Fibroblast of upper back skin (primary cell): Measurements from ENCODE around the gene LYPD6.
"Not testable (repeated sequence)": the region's sequence is repeated elsewhere in the genome, so short reads cannot be mapped to it uniquely, and the experiment has no call there.

Source experiments
- DNase-seq: peaks from one replicate; pipeline ENCODE4 v3.0.0-alpha.2; 2013

Gene LYPD6

GRCh38 chr2:149458502-149458901 lies 128.1 kb downstream of the LYPD6 start:
- DNase-seq = no peak

- no peak for DNase-seq
These were observed 133.1 kb downstream of the LYPD6 start for GRCh38 chr2:149463328-149464002.

DNA sequence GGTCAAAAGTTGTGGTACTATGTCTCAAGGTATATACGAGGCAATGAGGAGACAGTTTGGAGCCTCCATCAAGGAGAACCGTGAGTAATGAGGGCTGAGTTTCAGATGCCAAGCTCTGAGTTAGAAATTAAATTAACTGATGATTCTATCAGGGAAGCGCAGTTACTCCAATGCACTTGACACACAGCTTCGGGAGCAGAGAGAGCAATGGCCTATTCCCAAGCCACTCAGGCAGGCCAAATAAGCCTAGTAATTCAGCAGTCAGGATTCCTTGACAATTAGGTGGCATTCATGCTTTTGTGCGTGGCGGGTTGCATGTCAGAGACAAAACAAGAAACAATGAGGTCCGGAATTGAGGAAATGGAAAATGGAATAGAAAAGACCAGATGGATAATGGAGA lies 134.0 kb downstream of the LYPD6 start:
- no peak for DNase-seq

DNA sequence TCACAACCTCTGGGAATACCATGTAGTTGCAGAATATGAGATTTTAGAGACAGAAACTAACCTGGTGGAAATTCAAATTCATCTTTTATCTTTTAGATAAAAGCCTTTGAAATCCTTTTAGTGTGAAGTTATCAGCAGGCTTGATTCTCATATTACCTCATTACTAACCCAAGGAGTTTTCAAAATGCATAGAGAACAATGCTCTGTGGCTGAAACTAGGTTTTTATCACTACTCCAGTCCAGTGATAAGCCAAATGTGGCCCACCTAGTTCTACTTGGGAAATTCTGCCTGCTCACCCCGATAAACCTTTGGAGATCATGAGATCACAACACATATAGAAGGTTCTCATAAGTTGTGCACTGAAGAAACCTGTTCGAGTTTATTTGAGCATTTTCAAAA lies 135.5 kb downstream of the LYPD6 start:
- DNase-seq = no peak

- DNase-seq = peak; percentile 69
These were observed 136.2 kb downstream of the LYPD6 start for GRCh38 chr2:149466635-149467034.

- DNase-seq = peak; percentile 71
These were observed 137.0 kb downstream of the LYPD6 start for GRCh38 chr2:149467436-149467835.

- no peak for DNase-seq
These were observed 138.2 kb downstream of the LYPD6 start for GRCh38 chr2:149468636-149469035.

DNA sequence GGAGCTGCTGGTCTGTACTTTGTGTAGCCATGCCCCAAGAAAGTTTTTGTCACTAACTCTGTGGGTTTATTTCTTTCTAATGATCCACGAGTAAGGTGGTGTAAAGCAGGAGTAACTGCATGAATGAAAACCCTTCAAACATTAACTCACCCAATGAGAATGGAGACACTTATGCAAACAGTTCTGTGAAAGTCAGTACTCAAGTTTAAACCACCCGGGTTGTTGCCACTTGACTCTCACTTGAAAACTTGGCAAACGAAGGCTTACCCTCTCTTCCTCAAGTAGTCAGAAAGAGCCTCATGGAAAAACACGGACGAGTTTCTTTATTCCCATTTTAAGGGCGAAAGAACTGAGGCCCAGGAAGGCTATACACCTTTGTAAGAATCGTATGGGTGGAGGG lies 139.7 kb downstream of the LYPD6 start:
- DNase-seq = no peak

DNA sequence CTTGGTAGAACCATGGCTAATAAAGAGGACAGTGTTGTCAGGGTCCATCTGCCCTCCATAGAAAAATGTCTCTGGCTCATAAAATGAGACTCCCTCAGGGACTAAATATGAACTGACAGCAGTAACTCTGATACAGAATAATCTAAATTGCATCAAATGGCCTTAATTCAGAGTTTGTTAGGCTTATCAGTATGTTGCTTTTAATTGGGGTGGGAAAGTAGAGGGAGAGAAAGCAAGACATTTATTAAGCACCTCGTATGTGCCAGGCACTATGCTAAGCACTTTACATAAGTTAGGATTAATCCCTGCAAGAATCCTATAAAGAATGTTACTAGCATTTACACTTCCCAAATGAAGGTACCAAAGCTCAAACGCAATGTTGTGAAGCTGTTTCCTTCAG lies 142.0 kb downstream of the LYPD6 start:
- no peak for DNase-seq

- no peak for DNase-seq
These were observed 142.7 kb downstream of the LYPD6 start for GRCh38 chr2:149473068-149473467.

GRCh38 chr2:149473521-149473920 lies 143.1 kb downstream of the LYPD6 start:
- DNase-seq = no peak

DNA sequence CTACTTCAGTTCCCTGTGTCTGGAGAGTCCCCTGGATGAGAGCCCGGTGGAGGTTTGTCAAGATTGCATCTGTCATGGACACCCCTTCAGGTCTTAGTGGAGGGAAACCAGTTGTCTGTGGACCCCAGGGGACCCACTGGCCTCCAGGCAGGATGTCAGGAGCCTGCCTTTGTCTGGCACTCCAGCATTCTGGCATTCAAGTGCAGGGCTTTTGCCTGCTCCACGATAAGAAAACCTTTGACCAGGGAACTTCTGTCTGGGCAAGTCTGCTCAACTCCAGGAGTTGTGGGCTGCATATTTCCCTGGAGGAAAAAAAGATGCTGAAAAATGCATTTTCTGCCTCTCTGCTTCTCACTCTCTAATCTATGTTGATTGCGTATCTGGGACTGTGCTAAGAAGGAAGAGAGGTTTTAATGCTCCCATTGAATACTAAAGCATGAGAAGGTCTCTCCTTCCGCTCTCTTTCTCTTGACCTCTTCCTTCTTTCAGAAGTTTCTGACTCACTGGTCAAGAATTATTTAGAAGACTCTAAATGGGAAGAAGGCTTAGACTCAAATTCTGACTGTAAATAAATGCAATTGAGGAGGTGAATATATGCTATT lies 152.7 kb downstream of the LYPD6 start:
- peak; percentile 9 for DNase-seq

GRCh38 chr2:149486664-149487063 lies 156.3 kb downstream of the LYPD6 start:
- DNase-seq = no peak

DNA sequence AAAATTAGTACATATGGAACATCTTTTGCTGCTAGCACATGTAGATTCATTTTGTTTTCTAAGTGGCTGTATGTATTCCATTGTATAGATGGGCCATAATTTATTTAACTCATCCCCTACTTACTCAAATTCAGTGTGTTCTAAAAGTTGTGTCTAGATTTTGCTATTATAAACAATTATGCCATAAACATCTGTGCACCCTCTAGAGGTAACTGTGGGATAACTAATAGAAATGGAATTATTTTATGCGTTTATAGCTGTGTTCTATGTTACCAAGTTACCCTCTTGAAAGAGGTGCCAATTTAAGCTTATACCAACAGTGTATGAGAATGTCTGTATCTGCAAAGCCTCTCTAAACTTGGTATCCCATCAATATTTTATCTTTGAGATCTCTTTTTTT lies 156.8 kb downstream of the LYPD6 start:
- DNase-seq = no peak

DNA sequence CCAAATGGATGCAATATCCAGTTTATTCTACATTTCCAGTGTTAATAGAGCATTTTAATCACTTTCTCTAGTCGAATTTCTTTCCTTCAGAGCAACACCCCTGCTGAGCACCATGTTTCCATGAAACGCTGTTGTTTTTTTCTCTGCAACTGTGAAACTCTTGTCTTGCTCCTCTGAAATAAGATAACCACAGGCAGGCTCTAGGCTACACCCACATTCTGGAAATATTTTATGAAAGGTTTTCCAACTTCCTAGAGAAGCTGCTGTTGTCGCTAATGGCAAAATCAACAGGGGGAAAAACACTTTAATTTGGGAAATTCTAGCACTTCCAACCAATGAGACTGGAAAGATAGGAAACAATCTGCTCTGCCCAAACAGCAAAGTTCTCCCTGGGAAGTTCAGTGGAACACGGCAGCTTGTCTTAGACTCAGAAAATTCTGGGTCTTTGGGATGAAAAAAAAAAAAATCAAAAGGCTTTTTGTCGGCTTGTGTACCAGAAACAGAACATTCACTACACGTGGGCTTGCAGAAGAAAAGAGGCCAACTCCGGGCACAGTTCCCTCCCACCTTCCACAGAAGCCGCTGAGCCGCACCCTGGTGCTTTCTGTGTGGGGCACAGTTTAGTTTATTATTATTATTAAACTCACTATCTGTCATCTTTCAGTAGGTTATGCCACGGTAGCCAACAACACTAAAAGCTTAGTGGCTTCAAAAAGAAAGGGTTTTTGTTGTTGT lies 158.5 kb downstream of the LYPD6 start:
- DNase-seq = peak; percentile 14

DNA sequence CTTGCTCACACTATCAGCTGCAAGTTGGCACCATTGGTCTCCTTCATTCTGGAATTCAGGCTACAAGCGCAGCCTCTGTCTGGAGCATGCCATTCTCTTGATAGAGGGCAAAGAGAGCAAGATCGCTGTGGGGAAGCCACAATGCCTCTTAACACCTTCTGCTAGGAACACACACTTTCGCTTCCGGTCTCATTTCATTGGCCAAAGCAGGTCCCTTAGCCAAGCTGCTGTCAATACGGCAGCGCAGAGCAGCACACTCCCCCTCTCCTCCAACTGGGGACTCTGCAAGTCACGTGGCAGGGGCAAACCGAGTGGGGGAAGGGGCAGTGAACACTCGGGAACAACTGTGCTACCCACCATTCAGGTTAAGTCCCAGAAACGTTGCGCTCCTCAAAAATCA lies 159.1 kb downstream of the LYPD6 start:
- DNase-seq = no peak

- DNase-seq = peak; percentile 61
These were observed 159.9 kb downstream of the LYPD6 start for GRCh38 chr2:149490296-149490695.

DNA sequence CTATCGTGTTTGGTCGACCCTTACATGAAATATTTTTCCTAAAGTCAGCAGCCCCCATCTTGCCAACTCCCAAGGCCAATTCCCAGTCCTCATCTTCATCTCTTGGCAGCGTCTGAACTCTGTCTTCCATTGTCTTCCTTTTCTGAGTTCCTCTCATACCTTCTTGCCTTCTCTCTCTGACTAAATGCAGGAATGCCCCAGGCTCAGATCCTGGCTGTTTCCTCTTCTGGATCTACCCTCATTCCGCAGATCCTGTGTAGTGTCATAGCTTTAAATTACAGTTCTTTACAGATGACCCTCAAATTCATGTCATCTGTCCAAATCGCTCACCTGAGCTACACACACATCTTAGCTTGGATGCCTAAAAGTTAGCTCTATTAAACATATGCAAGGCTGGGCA lies 162.5 kb downstream of the LYPD6 start:
- DNase-seq = no peak

DNA sequence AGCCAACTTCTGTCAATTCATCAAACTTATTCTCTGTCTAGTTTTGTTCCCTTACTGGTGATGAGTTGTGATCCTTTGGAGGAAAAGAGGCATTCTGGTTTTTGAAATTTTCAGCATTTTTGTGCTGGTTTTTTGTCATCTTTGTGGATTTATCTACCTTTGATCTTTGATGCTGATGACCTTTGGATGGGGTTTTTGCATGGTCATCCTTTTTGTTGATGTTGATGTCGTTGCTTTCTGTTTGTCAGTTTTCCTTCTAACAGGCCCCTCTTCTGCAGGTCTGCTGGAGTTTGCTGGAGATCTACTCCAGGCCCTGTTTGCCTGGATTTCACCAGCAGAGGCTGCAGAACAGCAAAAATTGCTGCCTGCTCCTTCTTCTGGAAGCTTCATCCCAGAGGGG lies 168.8 kb downstream of the LYPD6 start:
- DNase-seq = not testable (repeated sequence)

DNA sequence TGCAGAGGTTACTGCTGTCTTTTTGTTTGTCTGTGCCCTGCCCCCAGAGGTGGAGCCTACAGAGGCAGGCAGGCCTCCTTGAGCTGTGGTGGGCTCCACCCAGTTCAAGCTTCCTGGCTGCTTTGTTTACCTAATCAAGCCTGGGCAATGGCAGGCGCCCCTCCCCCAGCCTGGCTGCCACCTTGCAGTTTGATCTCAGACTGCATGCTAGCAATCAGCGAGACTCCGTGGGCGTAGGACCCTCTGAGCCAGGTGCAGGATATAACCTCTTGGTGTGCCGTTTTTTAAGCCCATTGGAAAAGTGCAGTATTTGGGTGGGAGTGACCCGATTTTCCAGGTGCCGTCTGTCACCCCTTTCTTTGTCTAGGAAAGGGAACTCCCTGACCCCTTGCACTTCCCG lies 176.4 kb downstream of the LYPD6 start:
- DNase-seq = not testable (repeated sequence)

DNA sequence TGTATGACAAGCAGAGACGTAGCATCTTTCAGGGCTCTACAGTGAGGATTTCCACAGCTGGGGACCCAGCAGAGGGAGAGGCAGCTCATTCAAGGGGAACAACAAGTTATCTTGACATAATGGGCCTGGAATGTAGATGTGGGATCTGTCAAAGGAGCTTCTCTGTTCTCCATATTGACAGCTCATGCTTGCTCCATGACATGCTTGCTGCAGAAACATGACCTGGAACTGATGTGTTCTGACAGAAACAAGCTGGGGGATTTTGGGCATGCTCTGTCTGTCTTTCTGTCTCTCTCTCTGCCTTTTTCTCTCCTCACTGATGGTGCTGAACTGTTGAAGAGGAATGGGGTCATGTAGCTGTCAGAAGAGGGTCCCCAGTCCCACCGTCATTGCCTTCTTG lies 177.6 kb downstream of the LYPD6 start:
- DNase-seq = peak; percentile 5

DNA sequence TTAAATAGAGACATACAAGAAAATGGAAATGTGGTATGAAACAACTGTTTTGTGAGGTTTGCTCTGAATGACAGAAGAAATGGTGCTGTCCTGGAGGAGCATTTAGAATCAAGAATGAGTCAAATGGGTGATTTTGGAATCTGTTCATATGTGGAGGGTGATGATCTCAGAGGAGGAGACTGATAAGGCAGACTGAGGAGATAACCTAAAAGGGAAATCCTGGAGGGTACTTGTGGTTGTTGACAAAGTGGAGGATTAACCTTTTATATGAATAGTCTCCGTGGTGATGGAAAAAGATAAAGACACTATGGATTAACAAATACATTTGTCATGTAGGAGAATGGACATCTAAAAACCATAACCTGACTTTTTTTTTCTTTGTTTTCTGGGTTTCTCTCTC lies 183.1 kb downstream of the LYPD6 start:
- no peak for DNase-seq
